GM12872 (cell line): ENCODE results near the gene NOS1AP.

ENCODE experiments used
- TF ChIP-seq, protein P1 (sequence below): IDR thresholded peaks from 3 replicates; pipeline ENCODE4 v1.5.1; 2011; ENCODE audit warnings: low read depth, mild to moderate bottlenecking, low read length, moderate library complexity; ENCODE audit not compliant: insufficient read depth

The NOS1AP gene

DNA sequence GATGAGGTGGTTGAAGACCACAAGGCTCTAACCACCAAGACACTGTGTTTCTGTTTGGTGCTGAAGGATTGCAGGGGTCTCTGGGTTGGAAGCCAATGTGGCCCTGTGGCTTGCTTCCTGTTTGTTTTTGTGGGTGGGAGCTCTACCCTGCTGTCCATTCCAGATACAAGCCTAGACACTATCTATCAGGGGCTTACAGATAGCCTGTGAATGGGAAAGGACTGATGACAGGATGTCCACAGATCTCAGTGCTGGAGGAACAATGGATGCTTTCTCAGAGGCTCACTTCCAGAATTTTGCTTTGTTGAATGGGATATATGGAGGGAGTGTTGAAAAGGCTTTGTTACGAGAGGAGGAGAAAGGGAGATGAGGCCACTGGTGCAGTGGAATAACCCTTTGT is 69.7 kb downstream of the NOS1AP start:
- TF ChIP-seq, protein P1, sequence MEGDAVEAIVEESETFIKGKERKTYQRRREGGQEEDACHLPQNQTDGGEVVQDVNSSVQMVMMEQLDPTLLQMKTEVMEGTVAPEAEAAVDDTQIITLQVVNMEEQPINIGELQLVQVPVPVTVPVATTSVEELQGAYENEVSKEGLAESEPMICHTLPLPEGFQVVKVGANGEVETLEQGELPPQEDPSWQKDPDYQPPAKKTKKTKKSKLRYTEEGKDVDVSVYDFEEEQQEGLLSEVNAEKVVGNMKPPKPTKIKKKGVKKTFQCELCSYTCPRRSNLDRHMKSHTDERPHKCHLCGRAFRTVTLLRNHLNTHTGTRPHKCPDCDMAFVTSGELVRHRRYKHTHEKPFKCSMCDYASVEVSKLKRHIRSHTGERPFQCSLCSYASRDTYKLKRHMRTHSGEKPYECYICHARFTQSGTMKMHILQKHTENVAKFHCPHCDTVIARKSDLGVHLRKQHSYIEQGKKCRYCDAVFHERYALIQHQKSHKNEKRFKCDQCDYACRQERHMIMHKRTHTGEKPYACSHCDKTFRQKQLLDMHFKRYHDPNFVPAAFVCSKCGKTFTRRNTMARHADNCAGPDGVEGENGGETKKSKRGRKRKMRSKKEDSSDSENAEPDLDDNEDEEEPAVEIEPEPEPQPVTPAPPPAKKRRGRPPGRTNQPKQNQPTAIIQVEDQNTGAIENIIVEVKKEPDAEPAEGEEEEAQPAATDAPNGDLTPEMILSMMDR = no peak

DNA sequence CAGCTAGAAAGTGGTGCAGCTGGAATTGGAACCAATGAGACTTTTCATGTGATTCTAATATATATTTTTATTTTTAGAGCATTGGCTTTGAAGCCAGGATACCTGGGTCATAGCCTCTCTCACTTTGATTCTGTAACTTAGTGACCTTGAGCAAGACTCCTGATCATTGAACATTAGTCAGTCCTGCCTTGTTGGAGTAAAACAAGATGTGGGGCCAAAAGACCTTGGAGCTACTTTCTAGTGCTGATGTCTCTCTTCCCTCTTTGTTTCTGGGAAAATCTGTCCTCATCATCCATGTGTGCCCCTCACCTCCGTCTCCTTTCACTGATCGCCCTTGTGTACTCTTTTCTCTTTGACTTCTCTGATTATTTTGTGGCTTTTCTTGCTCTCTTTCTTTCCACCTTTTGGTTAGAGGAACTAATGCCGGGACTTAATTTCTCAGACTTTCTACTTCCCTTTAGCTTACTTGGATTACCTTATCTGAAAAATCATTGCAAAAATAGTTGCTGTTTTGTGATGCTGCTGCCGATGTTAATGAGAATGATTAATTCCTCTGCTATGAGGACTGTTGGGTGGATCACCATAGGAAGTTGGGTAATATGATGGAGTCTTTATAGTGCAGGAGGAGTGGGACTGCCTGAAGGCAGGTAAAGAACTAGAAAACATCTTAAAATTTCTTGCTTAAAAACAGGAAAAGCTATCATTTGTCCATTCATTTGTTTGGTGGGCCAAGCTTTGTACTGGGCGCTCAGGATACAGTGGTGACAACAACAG is 72.0 kb downstream of the NOS1AP start:
- TF ChIP-seq, protein P1 = no peak

DNA sequence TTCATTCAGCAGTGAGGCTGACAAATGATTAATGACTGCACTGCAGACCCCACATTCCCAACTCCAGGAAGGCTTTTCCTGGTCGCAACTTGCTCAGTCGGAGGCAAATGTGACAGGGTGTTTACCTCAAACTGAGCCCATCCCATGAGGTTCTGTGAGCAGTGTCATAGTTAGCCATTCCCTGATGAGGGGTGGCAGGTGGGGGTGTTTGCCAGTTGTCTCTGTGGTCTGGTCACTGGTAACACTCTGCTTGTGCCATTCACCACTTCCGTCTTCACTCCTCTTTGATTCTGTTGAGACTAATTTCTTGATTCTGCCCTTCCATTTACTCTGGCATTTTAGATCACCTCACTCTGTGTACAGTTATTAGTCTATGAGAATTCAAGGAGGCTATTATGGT is 73.5 kb downstream of the NOS1AP start:
- TF ChIP-seq, protein P1 = no peak

GRCh38 chr1:162144268-162144667 is 74.8 kb downstream of the NOS1AP start:
- TF ChIP-seq, protein P1 = no peak

DNA sequence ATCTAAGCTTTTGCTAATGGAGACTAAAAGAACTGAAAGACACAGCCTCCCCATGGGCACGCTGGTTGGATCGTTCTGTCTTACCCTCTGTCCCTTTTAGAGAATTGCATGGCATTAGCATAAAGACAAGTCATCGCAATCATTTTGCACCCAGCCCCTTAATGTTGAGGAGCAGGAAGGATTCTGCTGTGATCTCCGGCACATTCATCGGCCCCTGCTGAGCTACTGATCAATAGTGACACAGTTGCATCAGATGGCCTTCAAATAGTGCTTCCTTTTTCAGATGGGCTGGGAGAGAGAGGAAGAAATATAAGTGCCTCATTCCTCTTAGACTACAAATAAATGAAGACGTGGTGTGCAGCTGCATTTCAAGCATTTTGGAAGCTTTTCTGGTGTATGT is 75.4 kb downstream of the NOS1AP start:
- TF ChIP-seq, protein P1 = no peak

- TF ChIP-seq, protein P1 = no peak
These were observed 75.9 kb downstream of the NOS1AP start for GRCh38 chr1:162145280-162145965.

- TF ChIP-seq, protein P1 = no peak
These were observed 76.6 kb downstream of the NOS1AP start for GRCh38 chr1:162145966-162146696.
